ENCODE results near the gene ERMN.
"Not testable (repeated sequence)": the region's sequence is repeated elsewhere in the genome, so short reads cannot be mapped to it uniquely, and the experiment has no call there.

The ERMN gene, protein sequence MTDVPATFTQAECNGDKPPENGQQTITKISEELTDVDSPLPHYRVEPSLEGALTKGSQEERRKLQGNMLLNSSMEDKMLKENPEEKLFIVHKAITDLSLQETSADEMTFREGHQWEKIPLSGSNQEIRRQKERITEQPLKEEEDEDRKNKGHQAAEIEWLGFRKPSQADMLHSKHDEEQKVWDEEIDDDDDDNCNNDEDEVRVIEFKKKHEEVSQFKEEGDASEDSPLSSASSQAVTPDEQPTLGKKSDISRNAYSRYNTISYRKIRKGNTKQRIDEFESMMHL

GRCh38 chr2:157325786-157326185, at the start of gene ERMN:
TSS of gene ERMN (minus strand) at chr2:157325824. CDS start at chr2:157325642, 182 bp downstream.
- no peak for DNase-seq (ENCODE audit: low spot score)

DNA sequence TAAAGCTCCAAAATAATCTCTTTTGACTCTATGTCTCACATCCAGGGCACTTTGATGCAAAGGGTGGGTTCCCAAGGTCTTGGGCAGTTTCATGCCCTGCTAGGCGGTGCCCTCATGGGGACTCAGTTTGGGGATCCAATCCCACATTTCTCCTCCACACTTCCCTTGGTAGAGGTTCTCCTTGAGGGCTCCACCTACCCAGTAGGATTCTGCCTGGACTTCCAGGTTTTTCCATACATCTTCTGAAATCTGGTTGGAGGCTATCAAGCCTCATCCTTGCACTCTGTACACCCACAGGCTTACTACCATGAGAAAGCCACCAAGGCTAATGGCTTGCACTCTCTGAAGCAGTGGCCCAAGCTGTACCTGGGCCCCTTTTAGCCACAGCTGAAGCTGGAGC, 49.8 kb upstream of the ERMN start:
- DNase-seq (ENCODE audit: low spot score), result no peak

GRCh38 chr2:157368508-157368907, 42.9 kb upstream of the ERMN start:
- not testable (repeated sequence) for DNase-seq (ENCODE audit: low spot score)

GRCh38 chr2:157367704-157368103, 42.1 kb upstream of the ERMN start:
- DNase-seq (ENCODE audit: low spot score), result no peak

DNA sequence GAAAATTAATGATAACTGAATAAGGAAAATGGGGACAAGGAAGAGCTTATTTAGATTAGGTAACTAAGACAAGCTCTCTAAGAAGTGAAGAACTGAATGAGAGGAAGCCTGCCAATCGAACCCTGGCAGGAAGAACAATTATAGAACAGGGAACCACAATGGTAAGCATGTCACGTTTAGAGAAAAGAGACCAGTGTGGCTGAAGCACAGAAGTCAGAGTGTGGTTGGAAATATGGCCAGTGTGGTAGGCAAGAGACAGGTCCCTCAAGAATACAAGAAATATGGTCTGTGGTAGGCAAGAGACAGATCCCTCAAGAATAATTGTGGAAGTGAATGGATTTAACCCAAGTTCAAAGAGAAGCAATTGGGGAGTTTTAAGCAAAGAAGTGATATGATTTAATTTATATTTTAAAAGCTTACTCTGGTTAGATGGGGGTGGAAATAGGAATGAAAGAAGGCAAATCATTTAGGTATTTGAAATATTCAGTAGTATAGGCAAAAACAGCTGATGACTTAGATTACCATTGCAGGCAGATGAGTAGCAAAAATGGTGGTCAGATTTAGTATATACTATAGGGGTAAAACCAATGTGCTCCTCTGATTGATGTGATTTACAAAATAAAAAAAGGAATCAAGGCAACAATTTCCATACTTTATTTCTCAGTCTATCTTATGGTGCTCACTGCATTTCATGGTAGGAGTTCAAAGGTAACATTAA, 38.8 kb upstream of the ERMN start:
- no peak for DNase-seq (ENCODE audit: low spot score)

- DNase-seq (ENCODE audit: low spot score), result no peak
Measured at GRCh38 chr2:157363612-157364101, 38.0 kb upstream of the ERMN start.

- no peak for DNase-seq (ENCODE audit: low spot score)
Measured at GRCh38 chr2:157362627-157363026, 37.0 kb upstream of the ERMN start.

DNA sequence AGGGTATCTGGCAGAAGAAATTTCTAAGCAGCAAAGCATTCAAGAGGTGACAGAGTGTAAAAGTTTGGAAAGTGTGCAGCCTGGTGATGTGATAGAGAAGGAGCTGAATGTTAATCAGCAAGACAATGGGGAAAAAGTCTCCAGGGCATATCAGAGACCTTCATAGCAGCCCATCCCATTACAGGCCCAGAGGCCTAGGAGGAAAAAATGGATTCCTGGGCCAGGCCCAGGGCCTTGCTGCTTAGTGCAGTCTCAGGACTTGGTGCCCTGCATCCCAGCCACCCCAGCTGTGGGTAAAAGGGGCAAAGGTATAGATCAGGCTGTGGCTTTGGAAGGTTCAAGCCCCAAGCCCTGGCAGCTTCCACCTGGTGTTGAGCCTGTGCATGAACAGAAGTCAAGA, 35.9 kb upstream of the ERMN start:
- DNase-seq (ENCODE audit: low spot score), result no peak

DNA sequence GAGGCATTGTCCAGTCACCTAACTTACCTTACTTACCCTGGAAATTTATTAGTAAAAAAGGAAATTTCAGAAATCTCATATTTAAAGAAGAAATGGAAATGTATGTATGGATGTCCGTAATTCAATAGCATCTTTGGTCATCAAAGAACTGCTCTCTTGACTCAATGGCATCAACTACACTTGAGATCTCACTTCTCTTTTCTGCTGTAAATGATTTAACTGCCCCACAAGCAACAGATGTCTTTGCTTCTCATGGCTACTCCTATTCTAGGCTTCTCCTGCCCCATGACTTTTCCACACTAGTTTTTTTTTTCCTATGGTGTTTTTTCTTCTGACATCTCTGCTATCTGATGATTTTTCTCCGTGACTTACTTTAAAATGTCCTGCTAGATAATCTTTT, 34.0 kb upstream of the ERMN start:
- DNase-seq (ENCODE audit: low spot score), result no peak

DNA sequence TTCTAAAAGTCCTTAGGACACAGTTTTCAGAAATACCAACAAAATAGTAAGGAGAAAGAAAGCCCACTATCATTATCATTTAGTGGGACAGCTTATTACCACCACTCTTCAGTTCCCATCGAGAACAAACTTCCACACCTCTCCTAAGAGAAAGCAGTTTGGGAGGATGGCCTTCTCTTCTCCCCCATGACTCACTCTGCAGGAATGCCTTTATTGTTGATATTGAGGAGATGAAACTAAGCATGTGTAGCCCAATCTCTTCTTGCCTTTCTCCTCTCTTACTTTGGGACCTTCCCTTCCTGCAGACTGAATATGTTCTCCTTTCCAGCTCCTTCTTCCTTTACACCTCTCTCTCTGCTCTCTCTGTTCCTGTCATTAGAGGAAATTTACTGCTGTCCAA, 30.0 kb upstream of the ERMN start:
- no peak for DNase-seq (ENCODE audit: low spot score)

DNA sequence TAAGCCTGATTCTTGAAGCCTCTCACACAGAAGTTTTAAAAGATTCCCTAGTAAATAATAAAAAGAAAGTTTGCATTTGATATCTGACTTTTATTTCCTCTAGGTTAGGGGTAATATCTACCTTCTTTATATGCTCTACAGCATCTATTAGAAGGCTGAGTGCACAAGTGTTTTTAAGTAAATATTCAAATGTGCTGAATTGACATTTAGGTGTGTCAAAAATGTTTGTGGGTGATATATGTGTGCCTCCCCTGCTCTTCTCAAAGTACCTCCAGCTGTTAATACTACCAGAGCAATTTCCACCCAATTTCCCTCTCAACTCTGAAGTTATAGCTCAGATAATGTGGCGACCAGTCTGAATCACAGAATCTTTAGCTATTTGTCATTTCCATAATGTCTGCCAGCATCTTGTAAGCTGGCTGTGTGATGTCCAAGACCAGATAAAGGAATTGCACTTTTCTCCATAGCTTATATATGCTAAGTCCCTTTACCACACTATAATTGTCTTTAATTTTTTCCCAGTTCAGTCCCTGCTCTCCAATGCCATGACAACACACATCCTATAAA, 24.4 kb upstream of the ERMN start:
- DNase-seq (ENCODE audit: low spot score), result no peak

GRCh38 chr2:157348291-157348921, 22.8 kb upstream of the ERMN start:
- no peak for DNase-seq (ENCODE audit: low spot score)

DNA sequence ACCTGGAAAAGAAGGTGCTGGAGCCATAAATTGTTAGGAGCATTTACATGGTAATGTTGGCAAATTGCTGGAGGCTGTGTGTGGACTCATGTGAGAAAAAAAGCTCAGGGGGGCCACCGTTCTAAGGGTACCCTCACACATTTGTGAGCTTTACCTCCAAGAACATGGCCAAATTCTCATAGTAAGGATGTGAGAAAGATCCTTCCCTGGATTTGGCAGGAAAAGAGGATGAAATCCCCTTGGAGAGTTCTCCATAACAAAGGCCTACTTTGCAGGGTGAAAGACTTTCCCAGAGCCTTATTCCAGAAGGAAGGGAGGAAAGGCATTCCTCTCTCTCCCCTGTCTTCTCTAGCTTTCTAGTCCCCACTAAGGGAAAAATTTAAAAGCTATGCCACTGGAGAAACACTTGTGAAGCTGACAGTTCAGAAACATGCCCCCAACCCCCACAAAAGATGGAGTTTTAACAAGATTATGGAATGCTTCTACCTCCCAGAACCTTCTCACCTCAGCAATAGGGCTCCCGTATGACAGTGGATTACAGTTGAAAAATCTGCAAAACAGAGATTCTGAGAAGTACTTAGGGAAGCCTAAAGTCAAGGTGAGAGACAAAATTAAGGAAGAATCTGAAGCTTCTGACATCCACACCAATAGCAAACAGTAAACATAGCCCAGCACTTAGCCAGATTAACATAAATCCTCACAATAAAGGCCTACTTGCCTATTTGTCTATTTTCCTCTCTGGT, 20.2 kb upstream of the ERMN start:
- no peak for DNase-seq (ENCODE audit: low spot score)

DNA sequence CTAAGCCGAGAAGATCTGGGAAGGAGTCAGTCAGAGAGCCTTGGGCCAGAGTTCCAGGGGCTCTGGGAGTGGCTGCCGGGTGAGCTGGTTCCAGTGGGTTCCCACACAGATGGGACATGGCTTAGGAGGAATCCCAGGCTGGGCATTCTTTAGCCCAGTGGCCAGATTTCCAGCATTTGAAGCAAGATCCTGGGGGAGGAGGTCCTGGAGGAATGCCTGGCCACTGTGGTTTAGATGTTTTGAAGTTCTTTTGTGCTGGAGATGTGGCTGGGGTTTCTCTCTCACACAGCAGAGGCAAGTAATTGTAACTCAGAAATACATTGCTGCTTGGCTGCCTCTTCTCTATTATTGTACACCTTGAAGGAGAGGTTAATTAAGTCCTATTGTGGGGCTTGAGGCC, 15.8 kb upstream of the ERMN start:
- not testable (repeated sequence) for DNase-seq (ENCODE audit: low spot score)

GRCh38 chr2:157339965-157340655, 14.5 kb upstream of the ERMN start:
- DNase-seq (ENCODE audit: low spot score), result no peak

DNA sequence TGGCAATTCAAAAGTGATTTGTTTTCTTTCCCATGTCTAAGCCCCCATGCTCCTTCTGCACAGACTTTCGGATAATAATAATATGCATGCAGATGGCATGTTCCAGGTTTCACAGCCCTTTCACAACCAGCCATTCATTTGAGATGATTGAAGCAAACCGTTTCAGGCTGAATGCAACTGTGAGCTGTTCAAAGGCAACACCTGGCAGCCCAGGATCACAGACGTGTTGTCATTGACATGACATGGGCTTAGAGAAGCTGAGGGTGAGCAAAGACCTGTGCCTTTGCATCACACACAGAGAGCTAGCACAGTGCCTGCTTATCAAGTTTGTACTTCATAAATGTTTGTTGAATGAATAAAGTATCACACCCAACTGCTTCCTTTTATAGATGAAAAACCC, 12.4 kb upstream of the ERMN start:
- no peak for DNase-seq (ENCODE audit: low spot score)

- DNase-seq (ENCODE audit: low spot score), result peak; percentile 71
Measured at GRCh38 chr2:157336137-157337010, 10.8 kb upstream of the ERMN start.

GRCh38 chr2:157334797-157335196, 9.2 kb upstream of the ERMN start:
- no peak for DNase-seq (ENCODE audit: low spot score)

- DNase-seq (ENCODE audit: low spot score), result no peak
Measured at GRCh38 chr2:157334335-157334734, 8.7 kb upstream of the ERMN start.

GRCh38 chr2:157333304-157334047, 7.9 kb upstream of the ERMN start:
- DNase-seq (ENCODE audit: low spot score), result peak; percentile 45

Measured in CD4-positive, alpha-beta T cell treated with Interleukin-2 at 100 ng/mL for 4 hours (primary cell).